Gastroesophageal sphincter (tissue), 3 donors: Measurements from ENCODE around the gene SPINT4.

Experiments
- CTCF ChIP-seq, 4 experiments: fragments of 200-600 bp in 2 of 4; fragments of 450-650 bp in 2 of 4; sonication (generic) in 1 of 4; IDR thresholded peaks; one replicate each; pipeline ENCODE4 v1.5.1; 2017 to 2019; ENCODE audit warnings: antibody characterized with exemption in 4 of 4, mild to moderate bottlenecking in 2 of 4, moderate library complexity in 2 of 4
- POLR2A ChIP-seq, 2 donors: fragments of 450-650 bp; IDR thresholded peaks; one replicate each; pipeline ENCODE4 v1.6.1; 2017; ENCODE audit warnings: antibody characterized with exemption in 2 of 2, mild to moderate bottlenecking in 2 of 2, moderate library complexity in 1 of 2
- POLR2AphosphoS5 ChIP-seq: sonication (generic); formaldehyde crosslinking; IDR thresholded peaks from one replicate; pipeline ENCODE4 v1.6.1; 2017; ENCODE audit warnings: antibody characterized with exemption

- TF ChIP-seq CTCF (IDR thresholded peaks at IDR 0.05) (no peak), POLR2A (IDR thresholded peaks at IDR 0.05) (no peak), POLR2AphosphoS5 (no peak)
Observed at GRCh38 chr20:45735988-45736387, 13.8 kb downstream of the SPINT4 start.
